Fibroblast of villous mesenchyme (primary cell): Measurements from ENCODE around the gene ZNF774. TPM values are rescaled to one million over a fixed set of nuclear protein-coding genes. Genes with fewer than 3 reads are reported as not detected.

ENCODE experiments used
- DNase-seq: peaks from one replicate; pipeline ENCODE4 v3.0.0-alpha.2; 2010; ENCODE audit warnings: low read depth
- H3K4me3 ChIP-seq: 2 replicates; pipeline ENCODE4 v1.5.1; 2011; ENCODE audit warnings: low read depth, mild to moderate bottlenecking, low read length
- CTCF ChIP-seq: IDR thresholded peaks from 2 replicates; pipeline ENCODE4 v1.5.1; 2012; ENCODE audit warnings: low read depth, mild to moderate bottlenecking, low read length; ENCODE audit not compliant: insufficient read depth
- total RNA-seq: library from RNA; depleted of rRNA; stranded (reverse); fragments of >200 nt; gene quantifications from 2 replicates; pipeline ENCODE4 v1.2.3, GENCODE V29; 2012

The ZNF774 gene
- total RNA-seq, 1 donor, result 1.7 TPM

GRCh38 chr15:90316139-90316538 is 35.9 kb upstream of the ZNF774 start:
- TF ChIP-seq CTCF, result no peak
- H3K4me3 ChIP-seq, result no peak overlapping the region
- DNase-seq, result peak; percentile 24

GRCh38 chr15:90318591-90318990 is 33.5 kb upstream of the ZNF774 start:
- no peak for TF ChIP-seq CTCF
- DNase-seq, result no peak
- H3K4me3 ChIP-seq, result no peak overlapping the region

- no peak overlapping the region for H3K4me3 ChIP-seq
- DNase-seq, result peak; percentile 88
- TF ChIP-seq CTCF, result peak; percentile 100
Observed at GRCh38 chr15:90320062-90320884, 31.8 kb upstream of the ZNF774 start.

GRCh38 chr15:90320885-90321278 is 31.2 kb upstream of the ZNF774 start:
- no peak for TF ChIP-seq CTCF
- no peak for DNase-seq
- H3K4me3 ChIP-seq, result no peak overlapping the region

- DNase-seq, result no peak
- no peak for TF ChIP-seq CTCF
- no peak overlapping the region for H3K4me3 ChIP-seq
Observed at GRCh38 chr15:90322538-90322937, 29.5 kb upstream of the ZNF774 start.

- no peak for TF ChIP-seq CTCF
- DNase-seq, result no peak
- H3K4me3 ChIP-seq, result no peak overlapping the region
Observed at GRCh38 chr15:90325726-90326125, 26.4 kb upstream of the ZNF774 start.

GRCh38 chr15:90326441-90326840 is 25.6 kb upstream of the ZNF774 start:
- TF ChIP-seq CTCF, result no peak
- no peak overlapping the region for H3K4me3 ChIP-seq
- DNase-seq, result no peak
